ENCODE results near the gene MARF1.
"Not testable (repeated sequence)": the region's sequence is repeated elsewhere in the genome, so short reads cannot be mapped to it uniquely, and the experiment has no call there.

The MARF1 gene

DNA sequence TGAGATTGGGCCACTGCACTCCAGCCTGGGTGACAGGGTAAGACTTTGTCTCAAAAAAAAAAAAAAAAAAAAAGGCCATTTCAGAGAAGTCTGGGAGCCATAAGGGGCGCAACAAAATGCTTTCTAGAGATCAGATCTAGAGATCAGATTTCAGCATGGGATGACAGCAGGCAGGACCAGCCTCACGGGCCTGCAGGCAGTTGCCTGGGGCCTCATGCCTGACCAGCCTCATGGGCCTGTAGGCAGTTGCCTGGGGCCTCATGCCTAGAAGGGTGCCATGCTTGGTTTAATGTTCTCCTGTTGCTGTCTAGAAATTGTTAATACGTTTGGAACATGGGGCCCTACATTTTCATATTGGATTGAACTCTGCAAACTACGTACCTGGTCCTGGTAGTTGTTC lies 59.4 kb downstream of the MARF1 start:
- Histone ChIP-seq H3K27me3 (ENCODE audit: control insufficient read depth, insufficient read depth, low read length) (no peaks in the 10 kb centered on the region), H3K27ac (ENCODE audit: low read depth, low read length) (no peak overlapping the region), H3K4me3 (ENCODE audit: low read length) (no peak overlapping the region), H3K36me3 (ENCODE audit: control insufficient read depth, insufficient read depth, low read length) (no peaks in the 10 kb centered on the region), H3K4me1 (ENCODE audit: control insufficient read depth, insufficient read depth, low read length) (no peaks in the 10 kb centered on the region), H3K9ac (ENCODE audit: low read length) (no peak overlapping the region)

DNA sequence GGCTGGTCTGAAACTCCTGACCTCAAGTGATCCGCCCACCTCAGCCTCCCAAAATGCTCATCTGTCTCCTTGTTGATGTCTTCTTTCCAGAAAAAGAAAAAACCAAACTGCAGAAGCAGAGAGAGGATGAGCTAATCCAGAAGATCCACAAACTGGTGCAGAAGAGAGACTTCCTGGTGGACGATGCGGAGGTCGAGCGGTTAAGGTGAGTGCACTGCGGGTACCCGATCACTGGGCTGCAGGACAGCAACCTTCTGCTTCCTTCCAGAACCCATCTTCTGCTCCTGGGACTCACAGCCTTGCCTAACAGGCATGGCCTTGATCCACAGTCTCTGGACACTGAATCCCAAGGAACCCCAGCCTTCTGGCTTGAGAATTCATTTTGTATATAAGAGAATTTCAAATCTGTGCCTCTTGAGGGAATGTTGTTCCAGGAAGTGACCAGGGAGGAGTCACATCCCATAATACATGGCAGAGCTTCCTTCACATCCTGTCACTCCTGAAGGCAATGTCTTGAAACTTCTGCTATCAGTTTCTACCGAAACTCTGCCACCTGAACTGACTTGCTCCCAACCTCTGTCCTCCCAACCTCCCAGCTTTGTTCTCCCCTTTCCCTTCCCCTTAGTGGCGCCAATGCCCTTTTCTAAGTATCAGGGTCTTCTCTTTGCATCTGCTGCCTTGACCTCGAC lies 61.7 kb downstream of the MARF1 start:
- no peaks in the 10 kb centered on the region for H3K4me1 ChIP-seq (ENCODE audit: control insufficient read depth, insufficient read depth, low read length)
- no peaks in the 10 kb centered on the region for H3K36me3 ChIP-seq (ENCODE audit: control insufficient read depth, insufficient read depth, low read length)
- H3K4me3 ChIP-seq (ENCODE audit: low read length) = no peak overlapping the region
- no peaks in the 10 kb centered on the region for H3K27me3 ChIP-seq (ENCODE audit: control insufficient read depth, insufficient read depth, low read length)
- H3K9ac ChIP-seq (ENCODE audit: low read length) = no peak overlapping the region
- H3K27ac ChIP-seq (ENCODE audit: low read depth, low read length) = no peak overlapping the region

DNA sequence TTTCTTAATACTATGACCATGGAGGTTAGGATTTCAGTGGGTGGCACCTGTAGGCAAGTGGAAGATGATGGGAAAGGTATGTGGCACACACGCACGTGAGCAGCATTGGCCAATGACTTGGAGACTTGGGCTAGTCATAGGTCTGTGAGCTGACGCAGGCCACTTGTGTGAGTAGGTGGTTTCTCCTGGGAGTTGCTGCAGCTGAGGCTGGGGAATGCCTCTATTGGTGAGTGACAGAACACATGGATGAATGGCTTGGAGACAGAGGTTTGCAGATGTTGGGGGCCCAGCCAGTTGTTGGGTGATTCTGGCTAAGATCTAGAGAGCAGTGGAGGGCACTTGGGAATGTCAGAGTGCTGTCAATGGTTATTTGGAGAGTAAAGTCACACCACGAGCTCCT lies 64.1 kb downstream of the MARF1 start:
- no peak overlapping the region for H3K9ac ChIP-seq (ENCODE audit: low read length)
- no peak overlapping the region for H3K27ac ChIP-seq (ENCODE audit: low read depth, low read length)
- no peaks in the 10 kb centered on the region for H3K4me1 ChIP-seq (ENCODE audit: control insufficient read depth, insufficient read depth, low read length)
- H3K27me3 ChIP-seq (ENCODE audit: control insufficient read depth, insufficient read depth, low read length) = no peaks in the 10 kb centered on the region
- no peaks in the 10 kb centered on the region for H3K36me3 ChIP-seq (ENCODE audit: control insufficient read depth, insufficient read depth, low read length)
- H3K4me3 ChIP-seq (ENCODE audit: low read length) = no peak overlapping the region

DNA sequence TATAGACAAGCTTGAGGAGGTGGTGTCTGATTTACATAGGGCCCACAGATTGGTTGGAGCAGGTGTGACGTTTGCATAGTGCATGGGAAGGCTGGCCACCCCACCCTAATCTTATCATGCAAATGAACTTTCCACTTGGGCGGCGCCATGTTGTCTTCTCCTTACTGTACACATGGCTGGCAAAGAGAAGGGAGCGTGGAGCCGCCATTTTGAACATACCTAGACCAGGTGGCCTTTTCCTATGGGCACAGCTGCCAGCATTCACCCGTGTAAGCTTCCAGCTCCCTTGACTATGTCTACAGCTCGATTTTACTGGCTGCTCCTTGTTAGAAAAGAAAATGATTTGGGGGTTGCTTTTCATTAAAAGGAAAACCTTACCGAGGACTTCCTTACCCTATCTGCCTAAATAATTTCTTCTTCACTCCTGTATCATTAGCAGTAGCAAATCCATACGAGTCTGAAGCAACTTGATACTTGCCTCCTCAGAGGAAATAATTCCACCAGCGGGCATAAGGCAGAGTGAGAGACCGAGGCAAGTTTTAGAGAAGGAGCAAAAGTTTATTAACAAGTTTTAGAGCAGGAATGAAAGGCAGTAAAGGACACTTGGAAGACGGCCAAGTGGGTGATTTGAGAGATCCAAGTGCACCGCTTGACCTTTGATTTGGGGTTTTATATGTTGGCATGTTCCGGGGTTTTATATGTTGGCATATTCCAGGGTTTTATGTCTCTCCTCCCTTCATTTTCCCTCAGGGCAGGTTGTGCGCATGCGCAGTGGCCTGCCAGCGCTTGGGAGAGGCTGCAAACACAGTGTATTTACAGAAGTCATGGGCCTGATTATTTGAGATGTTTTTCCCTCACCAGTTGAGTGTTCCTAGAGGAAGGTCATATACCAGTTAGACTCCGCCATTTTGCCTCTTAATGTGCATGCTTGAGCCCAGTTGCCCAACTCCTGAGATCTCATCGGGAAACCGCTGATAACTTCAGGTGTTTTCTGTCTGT lies 65.7 kb downstream of the MARF1 start:
- Histone ChIP-seq H3K27me3 (ENCODE audit: control insufficient read depth, insufficient read depth, low read length) (no peaks in the 10 kb centered on the region), H3K9ac (ENCODE audit: low read length) (no peak overlapping the region), H3K36me3 (ENCODE audit: control insufficient read depth, insufficient read depth, low read length) (no peaks in the 10 kb centered on the region), H3K4me3 (ENCODE audit: low read length) (no peak overlapping the region), H3K4me1 (ENCODE audit: control insufficient read depth, insufficient read depth, low read length) (no peaks in the 10 kb centered on the region), H3K27ac (ENCODE audit: low read depth, low read length) (no peak overlapping the region)

DNA sequence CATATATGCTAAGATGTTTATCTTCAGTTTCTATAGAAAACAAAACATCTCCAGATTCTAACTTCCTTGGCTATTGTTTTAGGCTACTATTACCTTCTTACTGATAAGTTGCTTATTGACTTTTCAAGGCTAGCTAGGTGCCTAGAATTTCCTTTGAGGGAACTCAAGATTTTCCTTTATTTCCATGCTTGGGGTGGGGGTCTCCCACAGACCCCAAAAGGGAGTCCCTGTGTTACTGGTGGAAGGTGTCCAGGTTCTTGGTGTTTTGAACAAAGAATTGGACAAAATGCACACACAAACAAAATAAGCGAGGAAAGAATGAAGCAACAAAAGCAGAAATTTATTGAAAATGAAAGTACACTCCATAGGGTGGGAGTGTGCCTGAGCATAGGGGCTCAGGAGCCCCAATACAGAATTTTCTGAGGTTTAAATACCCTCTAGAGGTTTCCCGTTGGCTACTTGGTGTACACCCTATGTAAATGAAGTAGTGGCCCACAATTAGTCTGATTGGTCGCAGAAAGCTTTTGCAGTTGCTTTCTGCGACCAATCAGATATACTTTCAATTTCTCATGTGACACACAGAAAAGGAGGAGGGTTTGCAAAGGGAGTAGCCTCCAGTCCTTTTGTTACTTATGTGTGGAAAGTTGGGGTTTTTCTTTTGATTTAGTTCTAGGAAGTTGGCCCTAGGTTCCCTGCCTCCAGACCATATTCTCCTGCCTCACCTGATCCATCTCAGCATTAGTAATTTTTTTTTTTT lies 67.5 kb downstream of the MARF1 start:
- Histone ChIP-seq H3K36me3 (ENCODE audit: control insufficient read depth, insufficient read depth, low read length) (no peaks in the 10 kb centered on the region), H3K27ac (ENCODE audit: low read depth, low read length) (no peak overlapping the region), H3K9ac (ENCODE audit: low read length) (no peak overlapping the region), H3K27me3 (ENCODE audit: control insufficient read depth, insufficient read depth, low read length) (no peaks in the 10 kb centered on the region), H3K4me3 (ENCODE audit: low read length) (no peak overlapping the region), H3K4me1 (ENCODE audit: control insufficient read depth, insufficient read depth, low read length) (no peaks in the 10 kb centered on the region)

DNA sequence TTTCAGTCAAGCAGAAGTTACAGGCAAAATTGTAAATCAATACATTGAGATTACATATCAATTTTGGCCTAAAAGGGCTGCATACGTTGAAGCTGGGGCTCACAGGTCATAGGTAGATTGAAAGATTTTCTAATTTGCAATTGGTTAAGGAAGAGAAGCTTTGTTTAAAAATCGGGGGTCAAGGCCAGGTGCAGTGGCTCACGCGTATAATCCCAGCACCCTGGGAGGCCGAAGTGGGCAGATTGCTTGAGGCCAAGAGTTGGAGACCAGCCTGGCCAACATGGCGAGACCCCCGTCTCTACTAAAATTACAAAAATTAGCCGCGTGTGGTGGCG lies 68.4 kb downstream of the MARF1 start:
- H3K36me3 ChIP-seq (ENCODE audit: control insufficient read depth, insufficient read depth, low read length) = no peaks in the 10 kb centered on the region
- no peaks in the 10 kb centered on the region for H3K4me1 ChIP-seq (ENCODE audit: control insufficient read depth, insufficient read depth, low read length)
- no peak overlapping the region for H3K27ac ChIP-seq (ENCODE audit: low read depth, low read length)
- H3K9ac ChIP-seq (ENCODE audit: low read length) = no peak overlapping the region
- no peak overlapping the region for H3K4me3 ChIP-seq (ENCODE audit: low read length)
- H3K27me3 ChIP-seq (ENCODE audit: control insufficient read depth, insufficient read depth, low read length) = no peaks in the 10 kb centered on the region

DNA sequence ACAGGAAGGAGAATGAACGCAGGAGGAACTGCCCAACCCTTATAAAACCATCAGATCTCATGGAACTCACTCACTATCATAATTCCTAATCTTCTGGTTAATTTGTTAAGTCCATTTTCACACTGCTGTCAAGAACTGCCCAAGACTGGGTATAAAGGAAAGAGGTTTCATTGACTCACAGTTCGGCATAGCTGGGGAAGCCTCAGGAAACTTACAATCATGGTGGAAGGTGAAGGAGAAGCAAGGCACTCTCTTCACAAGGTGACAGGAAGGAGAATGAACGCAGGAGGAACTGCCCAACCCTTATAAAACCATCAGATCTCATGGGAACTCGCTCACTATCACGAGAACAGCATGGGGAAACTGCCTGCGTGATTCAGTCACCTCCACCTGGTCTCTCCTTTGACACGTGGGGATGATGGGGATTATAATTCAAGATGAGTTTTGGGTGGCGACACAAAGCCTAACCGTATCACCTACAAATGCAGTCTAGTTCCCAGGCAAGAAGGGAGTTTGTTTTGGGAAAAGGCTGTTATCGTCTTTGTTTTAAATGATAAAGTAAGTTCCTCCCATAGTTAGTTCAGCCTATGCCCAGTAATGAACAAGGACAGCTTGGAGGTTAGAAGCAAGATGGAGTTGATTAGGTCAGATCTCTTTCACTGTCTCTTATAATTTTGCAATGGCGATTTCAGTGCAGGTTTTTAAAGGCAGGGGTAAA lies 68.9 kb downstream of the MARF1 start:
- H3K4me1 ChIP-seq (ENCODE audit: control insufficient read depth, insufficient read depth, low read length); H3K27me3 ChIP-seq (ENCODE audit: control insufficient read depth, insufficient read depth, low read length); H3K36me3 ChIP-seq (ENCODE audit: control insufficient read depth, insufficient read depth, low read length); H3K4me3 ChIP-seq (ENCODE audit: low read length); H3K9ac ChIP-seq (ENCODE audit: low read length); H3K27ac ChIP-seq (ENCODE audit: low read depth, low read length): not testable (repeated sequence)

DNA sequence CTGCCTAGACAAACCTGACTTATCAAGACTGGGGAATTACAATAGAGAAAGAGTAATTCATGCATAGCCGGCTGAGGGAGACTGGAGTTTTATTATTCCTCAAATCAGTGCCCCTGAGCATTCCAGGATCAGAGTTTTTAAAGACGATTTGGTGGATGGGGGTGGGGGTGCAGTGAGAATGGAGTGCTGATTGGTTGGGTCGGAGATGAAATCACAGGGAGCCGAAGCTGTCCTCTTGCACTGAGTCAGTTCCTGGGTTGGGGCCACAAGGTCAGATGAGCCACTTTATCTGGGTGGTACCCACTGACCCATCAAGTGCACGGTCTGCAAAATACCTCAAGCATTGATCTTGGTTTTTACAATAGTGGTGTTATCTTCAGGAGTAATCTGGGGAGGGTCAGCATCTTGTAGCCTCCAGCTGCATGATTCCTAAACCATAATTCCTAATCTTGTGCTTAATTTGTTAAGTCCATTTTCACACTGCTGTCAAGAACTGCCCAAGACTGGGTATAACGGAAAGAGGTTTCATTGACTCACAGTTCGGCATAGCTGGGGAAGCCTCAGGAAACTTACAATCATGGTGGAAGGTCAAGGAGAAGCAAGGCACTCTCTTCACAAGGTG lies 69.6 kb downstream of the MARF1 start:
- Histone ChIP-seq H3K27me3 (ENCODE audit: control insufficient read depth, insufficient read depth, low read length) (no peaks in the 10 kb centered on the region), H3K9ac (ENCODE audit: low read length) (no peak overlapping the region)

DNA sequence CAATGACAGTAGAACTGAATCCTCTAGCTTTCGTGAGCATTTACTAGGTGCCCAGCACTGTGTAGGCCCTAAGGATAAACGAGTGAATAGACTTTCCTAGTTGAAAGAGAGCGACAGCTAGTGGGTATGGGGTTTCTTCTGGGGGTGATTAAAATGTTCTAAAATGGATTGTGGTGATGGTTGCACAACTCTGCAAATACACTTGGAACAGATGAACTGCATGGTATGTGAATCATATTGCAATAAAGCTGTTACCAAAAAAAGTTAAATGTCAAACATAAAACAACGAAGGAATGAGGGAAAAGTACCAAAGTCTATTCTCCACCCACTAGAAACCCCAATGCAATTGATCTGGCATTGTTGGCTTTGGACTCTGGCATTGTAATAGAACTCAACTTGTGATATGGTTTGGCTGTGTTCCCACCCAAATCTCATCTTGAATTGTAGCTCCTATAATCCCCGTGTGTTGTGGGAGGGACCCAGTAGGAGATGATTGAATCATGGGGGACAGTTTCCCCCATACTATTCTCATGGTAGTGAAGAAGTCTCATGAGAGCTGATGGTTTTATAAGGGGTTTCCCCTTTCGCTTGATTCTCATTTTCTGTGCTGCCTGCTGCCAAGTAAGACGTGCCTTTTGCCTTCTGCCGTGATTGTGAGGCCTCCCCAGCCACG lies 70.5 kb downstream of the MARF1 start:
- Histone ChIP-seq H3K9ac (ENCODE audit: low read length) (no peak overlapping the region), H3K4me3 (ENCODE audit: low read length) (no peak overlapping the region), H3K4me1 (ENCODE audit: control insufficient read depth, insufficient read depth, low read length) (no peaks in the 10 kb centered on the region), H3K36me3 (ENCODE audit: control insufficient read depth, insufficient read depth, low read length) (peaks cover 3% of the 10 kb centered on the region), H3K27me3 (ENCODE audit: control insufficient read depth, insufficient read depth, low read length) (no peaks in the 10 kb centered on the region), H3K27ac (ENCODE audit: low read depth, low read length) (no peak overlapping the region)

More for the DNA sequence above, 69.6 kb downstream of the MARF1 start:
- no peaks in the 10 kb centered on the region for H3K4me1 ChIP-seq (ENCODE audit: control insufficient read depth, insufficient read depth, low read length)
- H3K36me3 ChIP-seq (ENCODE audit: control insufficient read depth, insufficient read depth, low read length) = peaks cover 3% of the 10 kb centered on the region
- H3K27ac ChIP-seq (ENCODE audit: low read depth, low read length) = no peak overlapping the region
- no peak overlapping the region for H3K4me3 ChIP-seq (ENCODE audit: low read length)

DNA sequence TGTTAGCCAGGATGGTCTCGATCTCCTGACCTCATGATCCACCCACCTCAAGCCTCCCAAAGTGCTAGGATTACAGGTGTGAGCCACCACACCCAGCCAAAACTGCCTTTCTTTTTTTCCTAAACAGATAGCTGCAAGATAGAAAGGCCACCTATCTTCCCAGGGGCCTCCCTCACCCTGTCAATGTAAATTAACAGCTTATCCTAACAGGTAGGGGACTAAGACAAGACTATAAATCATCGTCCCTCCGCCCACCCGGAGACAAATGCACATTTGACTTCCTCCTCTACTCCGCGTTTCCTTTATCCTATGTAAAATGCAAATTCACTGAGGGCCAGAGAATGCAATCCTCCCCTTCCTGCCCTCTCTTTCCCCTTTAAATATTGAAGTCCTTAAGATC lies 71.4 kb downstream of the MARF1 start:
- H3K27ac ChIP-seq (ENCODE audit: low read depth, low read length) = no peak overlapping the region

DNA sequence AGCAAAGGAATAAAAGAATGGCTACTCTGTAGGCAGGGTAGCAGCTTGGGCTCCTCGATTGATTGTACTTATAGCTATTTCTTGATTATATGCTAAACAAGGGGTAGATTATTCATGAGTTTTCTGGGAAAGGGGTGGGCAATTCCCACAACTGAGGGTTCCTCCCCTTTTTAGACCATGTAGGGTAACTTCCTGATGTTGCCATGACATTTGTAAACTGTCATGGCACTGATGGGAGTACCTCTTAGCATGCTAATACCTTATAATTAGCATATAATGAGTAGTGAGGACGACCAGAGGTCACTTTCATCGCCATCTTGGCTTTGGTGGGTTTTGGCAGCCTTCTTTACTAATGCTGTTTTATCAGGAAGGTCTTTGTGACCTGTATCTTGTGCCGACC lies 72.3 kb downstream of the MARF1 start:
- not testable (repeated sequence) for H3K9ac ChIP-seq (ENCODE audit: low read length); H3K27ac ChIP-seq (ENCODE audit: low read depth, low read length); H3K27me3 ChIP-seq (ENCODE audit: control insufficient read depth, insufficient read depth, low read length); H3K36me3 ChIP-seq (ENCODE audit: control insufficient read depth, insufficient read depth, low read length); H3K4me1 ChIP-seq (ENCODE audit: control insufficient read depth, insufficient read depth, low read length); H3K4me3 ChIP-seq (ENCODE audit: low read length)

More for the DNA sequence above, 71.4 kb downstream of the MARF1 start:
- Histone ChIP-seq H3K4me3 (ENCODE audit: low read length) (no peak overlapping the region), H3K27me3 (ENCODE audit: control insufficient read depth, insufficient read depth, low read length) (no peaks in the 10 kb centered on the region), H3K36me3 (ENCODE audit: control insufficient read depth, insufficient read depth, low read length) (peaks cover 3% of the 10 kb centered on the region), H3K9ac (ENCODE audit: low read length) (no peak overlapping the region), H3K4me1 (ENCODE audit: control insufficient read depth, insufficient read depth, low read length) (no peaks in the 10 kb centered on the region)

All from rectal smooth muscle tissue (tissue), 1 donor.